B cell (primary cell): ENCODE data around the gene CTSO. TPM values are rescaled to one million over a fixed set of nuclear protein-coding genes. Genes with fewer than 3 reads are reported as not detected.

Source experiments
- ATAC-seq: fragments of 200-7000 bp; cut with Tn5 transposase; one replicate; pipeline ENCODE4 v1.10.0; 2021; ENCODE audit warnings: low read depth, mild to moderate bottlenecking, moderate number of reproducible peaks, moderate library complexity
- CTCF ChIA-PET: fragments of 350-600 bp; sonication (Branson Sonifier 250); formaldehyde crosslinking; loops from one replicate; lab custom pipeline; 2021; ENCODE audit warnings: antibody characterized with exemption, inconsistent platforms; lab: Charles Lee
- POLR2A ChIA-PET: fragments of 350-600 bp; sonication (Branson Sonifier 250); formaldehyde crosslinking; loops from one replicate; lab custom pipeline; 2021; ENCODE audit warnings: antibody characterized with exemption; lab: Charles Lee
- DNase-seq: peaks from one replicate; pipeline ENCODE4 v3.0.0; 2013
- H2AFZ ChIP-seq: 2 replicates; pipeline ENCODE4 v1.6.1; 2012; ENCODE audit warnings: mild to moderate bottlenecking, low read depth, low read length; ENCODE audit not compliant: insufficient read depth, poor library complexity, severe bottlenecking
- H3K27ac ChIP-seq, 2 donors: 1 replicate in 1 of 2; 2 replicates in 1 of 2; pipeline ENCODE4 v1.5.1; 2012 to 2013; ENCODE audit warnings: low read length in 2 of 2, mild to moderate bottlenecking in 2 of 2, moderate library complexity in 1 of 2
- H3K27me3 ChIP-seq, 4 experiments: fragments of 200-600 bp in 1 of 4; sonication (generic) in 1 of 4; replicated peaks in 1 of 4; 1 replicate in 2 of 4; 2 replicates in 2 of 4; pipeline versions ENCODE4 v1.6.1 to v1.7.0; 2013 to 2016; ENCODE audit warnings: low read length in 3 of 4, mild to moderate bottlenecking in 2 of 4, mixed read lengths in 1 of 4, moderate library complexity in 1 of 4; ENCODE audit not compliant: insufficient read depth in 4 of 4, control insufficient read depth in 3 of 4; ENCODE audit errors: control extremely low read depth in 1 of 4
- H3K36me3 ChIP-seq, 2 experiments: replicated peaks in 1 of 2; 1 replicate in 1 of 2; 2 replicates in 1 of 2; pipeline versions ENCODE4 v1.6.1 to v1.7.1; 2013; ENCODE audit warnings: low read length in 1 of 2; ENCODE audit not compliant: insufficient read depth in 2 of 2, control insufficient read depth in 1 of 2; ENCODE audit errors: control extremely low read depth in 1 of 2, extremely low read depth in 1 of 2
- H3K4me1 ChIP-seq, 2 donors: fragments of 200-600 bp in 1 of 2; sonication (generic) in 1 of 2; 1 replicate in 1 of 2; 2 replicates in 1 of 2; pipeline versions ENCODE4 v1.5.1 to v1.6.1; 2013 to 2017; ENCODE audit warnings: low read length in 2 of 2; ENCODE audit not compliant: control insufficient read depth in 2 of 2, insufficient read depth in 2 of 2
- H3K4me2 ChIP-seq: replicated peaks from 2 replicates; pipeline ENCODE3; 2012; ENCODE audit warnings: mild to moderate bottlenecking, low read depth, low read length; ENCODE audit not compliant: poor library complexity, severe bottlenecking
- H3K4me3 ChIP-seq, 5 experiments: fragments of 200-600 bp in 1 of 5; sonication (generic) in 1 of 5; 1 replicate in 3 of 5; 2 replicates in 2 of 5; pipeline versions ENCODE4 v1.5.1 to v1.7.0; 2011 to 2016; ENCODE audit warnings: low read length in 4 of 5, mild to moderate bottlenecking in 4 of 5, low read depth in 2 of 5, control low read depth in 1 of 5, moderate library complexity in 1 of 5; ENCODE audit not compliant: insufficient read depth in 1 of 5; ENCODE audit errors: control extremely low read depth in 1 of 5, extremely low read depth in 1 of 5
- H3K79me2 ChIP-seq: fragments of 200-600 bp; sonication (generic); one replicate; pipeline ENCODE4 v1.6.0; 2016; ENCODE audit warnings: low read length; ENCODE audit not compliant: control insufficient read depth, insufficient read depth
- H3K9ac ChIP-seq: fragments of 200-600 bp; sonication (generic); 2 replicates; pipeline ENCODE4 v1.6.1; 2017; ENCODE audit warnings: mild to moderate bottlenecking, low read length, moderate library complexity
- H3K9me3 ChIP-seq, 3 donors: one replicate each; pipeline versions ENCODE4 v1.6.1 to v1.7.1; 2013; ENCODE audit warnings: low read length in 2 of 3; ENCODE audit not compliant: control insufficient read depth in 2 of 3, insufficient read depth in 1 of 3; ENCODE audit errors: control extremely low read depth in 1 of 3
- H4K20me1 ChIP-seq: 2 replicates; pipeline ENCODE4 v1.6.0; 2012; ENCODE audit warnings: mild to moderate bottlenecking, low read length; ENCODE audit not compliant: insufficient read depth, control insufficient read depth, poor library complexity, severe bottlenecking
- H3K27ac Mint-ChIP-seq: one replicate; pipeline ENCODE4 v1.8.0; 2021; ENCODE audit warnings: mixed read lengths
- H3K27me3 Mint-ChIP-seq: one replicate; pipeline ENCODE4 v1.8.0; 2021; ENCODE audit warnings: mixed read lengths
- H3K4me1 Mint-ChIP-seq: one replicate; pipeline ENCODE4 v1.8.0; 2021; ENCODE audit warnings: mixed read lengths
- H3K4me3 Mint-ChIP-seq: one replicate; pipeline ENCODE4 v1.8.0; 2021; ENCODE audit warnings: mixed read lengths
- H3K9me3 Mint-ChIP-seq: one replicate; pipeline ENCODE4 v1.8.0; 2022; ENCODE audit warnings: mixed read lengths; ENCODE audit not compliant: insufficient read depth
- EZH2 ChIP-seq: IDR thresholded peaks from 2 replicates; pipeline ENCODE4 v1.6.1; 2012; ENCODE audit warnings: borderline replicate concordance, low read depth, mild to moderate bottlenecking, moderate library complexity, low read length; ENCODE audit not compliant: insufficient read depth, poor library complexity, severe bottlenecking
- WGBS: methylation state at CpG from one replicate; pipeline ENCODE4 v1.1.5; 2013; ENCODE audit warnings: missing lambda C conversion rate; ENCODE audit not compliant: insufficient coverage; 5-methylcytosine and 5-hydroxymethylcytosine counted together
- intact Hi-C: fragments of 100-400 bp; cut with micrococcal nuclease; formaldehyde crosslinking; loops from one replicate; pipeline ENCODE4 v1.10.0; 2022
- polyA plus RNA-seq: library from polyadenylated mRNA; depleted of rRNA; stranded (reverse); fragments of >200 nt; gene quantifications from 2 replicates; pipeline ENCODE4 v1.2.3, GENCODE V29; 2012
- total RNA-seq, 2 donors: library from RNA; stranded (reverse); fragments of 120-200 nt in 1 of 2; gene quantifications; 1 replicate in 1 of 2; 2 replicates in 1 of 2; pipeline versions ENCODE4 v1.2.3 to v1.2.4, GENCODE V29; 2013 to 2022
- TF ChIP-seq, protein P1 (sequence below): fragments of 200-600 bp; IDR thresholded peaks from one replicate; pipeline ENCODE4 v1.8.0; 2022; ENCODE audit warnings: antibody characterized with exemption, mild to moderate bottlenecking

Gene CTSO
- total and polyA plus RNA-seq, 2 donors (not counting 1 experiment from before 2014, with no cell fraction given), result 8.5 to 15.5 TPM

DNA sequence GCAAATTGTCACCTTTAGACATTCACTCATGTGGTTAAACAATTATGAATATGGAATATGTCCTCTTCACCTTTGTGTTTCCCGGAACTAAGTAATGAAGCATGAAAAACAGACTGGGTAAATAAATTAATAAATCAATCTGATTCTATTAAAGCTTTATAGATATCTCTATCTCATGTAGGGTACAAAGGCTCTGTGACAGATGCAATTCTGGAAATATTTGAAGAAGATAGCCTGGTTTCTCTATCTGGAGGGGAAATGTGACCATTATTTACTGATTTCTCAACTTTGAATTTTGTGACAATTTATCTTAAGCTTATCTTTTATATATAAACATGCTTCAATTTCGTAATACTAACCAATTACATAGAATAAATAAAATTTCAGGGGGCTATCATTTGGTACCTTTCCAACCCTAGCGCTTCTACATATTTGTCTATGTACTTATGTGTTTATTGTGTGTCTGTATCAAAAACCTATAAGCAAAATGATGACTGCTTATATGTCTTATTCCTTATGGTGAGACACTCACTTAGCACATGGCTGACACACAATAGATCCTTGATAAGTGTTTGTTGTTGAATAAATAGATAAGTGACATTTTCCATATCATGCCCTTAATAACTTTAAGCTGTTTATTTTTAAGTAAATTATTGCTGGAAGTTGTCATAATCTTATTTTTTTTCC is 9.9 kb downstream of the CTSO start:
- POLR2A ChIA-PET, result no interaction called here

DNA sequence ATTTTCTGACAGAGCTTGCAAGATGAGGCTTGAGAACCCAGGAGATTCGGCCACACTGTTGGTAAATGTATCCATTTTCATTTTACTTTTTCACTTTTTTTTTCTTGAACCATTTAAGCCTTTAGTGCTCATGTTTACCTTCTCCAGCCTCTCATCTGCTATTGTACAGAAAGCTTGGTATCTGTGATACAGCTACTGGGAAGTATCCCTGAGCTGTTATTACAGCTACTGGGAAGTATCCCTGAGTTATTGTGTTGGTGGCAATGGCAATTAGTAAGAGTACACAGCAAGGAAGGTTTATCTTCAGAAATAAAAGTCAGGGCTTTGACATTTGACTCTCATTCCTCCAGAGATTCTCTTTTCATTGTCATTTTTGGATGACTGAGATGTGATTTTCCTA is 11.8 kb downstream of the CTSO start:
- no peak overlapping the region for H3K27ac ChIP-seq
- H3K4me3 Mint-ChIP-seq, result no peak overlapping the region
- H3K4me2 ChIP-seq, result no peak overlapping the region
- H3K9me3 Mint-ChIP-seq, result no peaks in the 10 kb centered on the region
- CTCF ChIA-PET, result interaction anchor here (1.0 kb wide), 1 partner anchor 11 kb away, joined by 3 read pairs; no protein-coding TSS in a partner anchor
- H3K27me3 Mint-ChIP-seq, result no peaks in the 10 kb centered on the region
- peaks cover 8 to 30% of the 10 kb centered on the region in 2 experiments for H3K36me3 ChIP-seq
- no peaks in the 10 kb centered on the region for H4K20me1 ChIP-seq
- no peaks in the 10 kb centered on the region for H3K9me3 ChIP-seq
- H3K27ac Mint-ChIP-seq, result no peak overlapping the region
- POLR2A ChIA-PET, result no interaction called here
- no CpG with 5 or more reads among the region's 1 CpG for WGBS
- H3K9ac ChIP-seq, result no peak overlapping the region
- TF ChIP-seq EZH2, result no peak
- TF ChIP-seq, protein P1, sequence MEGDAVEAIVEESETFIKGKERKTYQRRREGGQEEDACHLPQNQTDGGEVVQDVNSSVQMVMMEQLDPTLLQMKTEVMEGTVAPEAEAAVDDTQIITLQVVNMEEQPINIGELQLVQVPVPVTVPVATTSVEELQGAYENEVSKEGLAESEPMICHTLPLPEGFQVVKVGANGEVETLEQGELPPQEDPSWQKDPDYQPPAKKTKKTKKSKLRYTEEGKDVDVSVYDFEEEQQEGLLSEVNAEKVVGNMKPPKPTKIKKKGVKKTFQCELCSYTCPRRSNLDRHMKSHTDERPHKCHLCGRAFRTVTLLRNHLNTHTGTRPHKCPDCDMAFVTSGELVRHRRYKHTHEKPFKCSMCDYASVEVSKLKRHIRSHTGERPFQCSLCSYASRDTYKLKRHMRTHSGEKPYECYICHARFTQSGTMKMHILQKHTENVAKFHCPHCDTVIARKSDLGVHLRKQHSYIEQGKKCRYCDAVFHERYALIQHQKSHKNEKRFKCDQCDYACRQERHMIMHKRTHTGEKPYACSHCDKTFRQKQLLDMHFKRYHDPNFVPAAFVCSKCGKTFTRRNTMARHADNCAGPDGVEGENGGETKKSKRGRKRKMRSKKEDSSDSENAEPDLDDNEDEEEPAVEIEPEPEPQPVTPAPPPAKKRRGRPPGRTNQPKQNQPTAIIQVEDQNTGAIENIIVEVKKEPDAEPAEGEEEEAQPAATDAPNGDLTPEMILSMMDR, result no peak
- ATAC-seq (no peak), DNase-seq (no peak)
- no peaks in the 10 kb centered on the region for H3K79me2 ChIP-seq
- no peak overlapping the region for H3K4me3 ChIP-seq
- no peaks in the 10 kb centered on the region for H3K4me1 ChIP-seq
- H3K4me1 Mint-ChIP-seq, result no peaks in the 10 kb centered on the region
- H2AFZ ChIP-seq, result no peak overlapping the region
- H3K27me3 ChIP-seq, result no peaks in the 10 kb centered on the region
- intact Hi-C loops, result no loop called here

More for the DNA sequence above, 9.9 kb downstream of the CTSO start:
- H2AFZ ChIP-seq, result no peak overlapping the region
- no peaks in the 10 kb centered on the region for H3K27me3 ChIP-seq
- intact Hi-C loops, result no loop called here
- no peaks in the 10 kb centered on the region for H3K79me2 ChIP-seq
- CTCF ChIA-PET, result interaction anchor here (1.4 to 1.9 kb wide), 2 partner anchors 8 to 10 kb away, joined by 4 to 11 read pairs; partner anchors contain the start of gene CTSO
- H3K4me3 Mint-ChIP-seq, result no peak overlapping the region
- H3K4me1 ChIP-seq, result no peaks in the 10 kb centered on the region
- H4K20me1 ChIP-seq, result no peaks in the 10 kb centered on the region
- H3K9me3 Mint-ChIP-seq, result no peaks in the 10 kb centered on the region
- no peak overlapping the region for H3K27ac Mint-ChIP-seq
- H3K27ac ChIP-seq, result no peak overlapping the region
- ATAC-seq (no peak), DNase-seq (no peak)
- peaks cover 8 to 21% of the 10 kb centered on the region in 2 experiments for H3K36me3 ChIP-seq
- no peak overlapping the region for H3K9ac ChIP-seq
- TF ChIP-seq, protein P1, result no peak
- no peak for TF ChIP-seq EZH2
- no peaks in the 10 kb centered on the region for H3K27me3 Mint-ChIP-seq
- H3K4me2 ChIP-seq, result no peak overlapping the region
- H3K4me3 ChIP-seq, result no peak overlapping the region
- no peaks in the 10 kb centered on the region for H3K4me1 Mint-ChIP-seq
- WGBS, result no CpG with 5 or more reads among the region's 3 CpGs
- no peaks in the 10 kb centered on the region for H3K9me3 ChIP-seq
